Fibroblast of villous mesenchyme (primary cell): ENCODE results near the gene DEDD2. TPM values are rescaled to one million over a fixed set of nuclear protein-coding genes. Genes with fewer than 3 reads are reported as not detected.

ENCODE experiments used
- DNase-seq: peaks from one replicate; pipeline ENCODE4 v3.0.0-alpha.2; 2010; ENCODE audit warnings: low read depth
- H3K4me3 ChIP-seq: 2 replicates; pipeline ENCODE4 v1.5.1; 2011; ENCODE audit warnings: low read depth, mild to moderate bottlenecking, low read length
- total RNA-seq: library from RNA; depleted of rRNA; stranded (reverse); fragments of >200 nt; gene quantifications from 2 replicates; pipeline ENCODE4 v1.2.3, GENCODE V29; 2012
- TF ChIP-seq, protein P1 (sequence below): IDR thresholded peaks from 2 replicates; pipeline ENCODE4 v1.5.1; 2012; ENCODE audit warnings: low read depth, mild to moderate bottlenecking, low read length; ENCODE audit not compliant: insufficient read depth

DEDD2 gene
- total RNA-seq, 1 donor: 15.1 TPM

DNA sequence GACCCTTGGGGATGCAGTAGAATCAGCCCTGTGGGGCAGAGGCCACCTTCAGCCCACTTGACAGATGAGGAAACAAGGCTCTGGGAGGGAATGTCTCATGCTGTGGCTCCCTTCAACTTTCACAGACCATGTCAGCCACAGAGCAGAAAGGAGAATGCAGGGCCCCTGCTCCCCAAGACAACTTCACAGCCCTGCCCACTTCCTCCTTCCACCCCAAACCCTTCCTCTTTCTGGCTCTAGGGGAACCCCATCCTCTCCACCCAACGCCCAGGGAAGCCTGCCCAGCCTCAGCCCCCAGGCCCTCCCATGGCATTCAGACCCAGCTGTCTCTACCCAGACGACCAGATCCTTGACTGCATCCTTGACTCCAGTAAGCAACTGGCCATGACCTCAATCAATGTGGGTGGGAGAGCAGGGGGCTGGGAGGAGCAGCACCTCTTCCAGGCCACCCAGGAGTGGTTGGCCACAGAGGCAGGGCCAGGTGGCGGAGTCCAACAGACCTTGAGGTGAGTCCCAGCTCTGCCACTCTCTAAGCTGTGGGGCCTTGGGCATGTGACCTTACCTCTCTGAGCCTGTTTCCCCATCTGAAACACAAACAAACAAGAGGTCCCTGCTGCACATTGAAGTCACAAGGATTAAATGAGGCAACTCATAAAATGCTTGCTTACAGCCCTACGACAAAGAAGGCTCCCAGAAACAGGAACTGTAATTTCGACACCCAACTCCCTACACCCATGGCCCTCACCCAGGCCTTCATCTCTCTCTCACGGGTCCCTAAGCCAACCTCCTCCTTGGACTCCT is 15.8 kb downstream of the DEDD2 start:
- no peak for DNase-seq
- H3K4me3 ChIP-seq: no peak overlapping the region
- TF ChIP-seq, protein P1, sequence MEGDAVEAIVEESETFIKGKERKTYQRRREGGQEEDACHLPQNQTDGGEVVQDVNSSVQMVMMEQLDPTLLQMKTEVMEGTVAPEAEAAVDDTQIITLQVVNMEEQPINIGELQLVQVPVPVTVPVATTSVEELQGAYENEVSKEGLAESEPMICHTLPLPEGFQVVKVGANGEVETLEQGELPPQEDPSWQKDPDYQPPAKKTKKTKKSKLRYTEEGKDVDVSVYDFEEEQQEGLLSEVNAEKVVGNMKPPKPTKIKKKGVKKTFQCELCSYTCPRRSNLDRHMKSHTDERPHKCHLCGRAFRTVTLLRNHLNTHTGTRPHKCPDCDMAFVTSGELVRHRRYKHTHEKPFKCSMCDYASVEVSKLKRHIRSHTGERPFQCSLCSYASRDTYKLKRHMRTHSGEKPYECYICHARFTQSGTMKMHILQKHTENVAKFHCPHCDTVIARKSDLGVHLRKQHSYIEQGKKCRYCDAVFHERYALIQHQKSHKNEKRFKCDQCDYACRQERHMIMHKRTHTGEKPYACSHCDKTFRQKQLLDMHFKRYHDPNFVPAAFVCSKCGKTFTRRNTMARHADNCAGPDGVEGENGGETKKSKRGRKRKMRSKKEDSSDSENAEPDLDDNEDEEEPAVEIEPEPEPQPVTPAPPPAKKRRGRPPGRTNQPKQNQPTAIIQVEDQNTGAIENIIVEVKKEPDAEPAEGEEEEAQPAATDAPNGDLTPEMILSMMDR: no peak

DNA sequence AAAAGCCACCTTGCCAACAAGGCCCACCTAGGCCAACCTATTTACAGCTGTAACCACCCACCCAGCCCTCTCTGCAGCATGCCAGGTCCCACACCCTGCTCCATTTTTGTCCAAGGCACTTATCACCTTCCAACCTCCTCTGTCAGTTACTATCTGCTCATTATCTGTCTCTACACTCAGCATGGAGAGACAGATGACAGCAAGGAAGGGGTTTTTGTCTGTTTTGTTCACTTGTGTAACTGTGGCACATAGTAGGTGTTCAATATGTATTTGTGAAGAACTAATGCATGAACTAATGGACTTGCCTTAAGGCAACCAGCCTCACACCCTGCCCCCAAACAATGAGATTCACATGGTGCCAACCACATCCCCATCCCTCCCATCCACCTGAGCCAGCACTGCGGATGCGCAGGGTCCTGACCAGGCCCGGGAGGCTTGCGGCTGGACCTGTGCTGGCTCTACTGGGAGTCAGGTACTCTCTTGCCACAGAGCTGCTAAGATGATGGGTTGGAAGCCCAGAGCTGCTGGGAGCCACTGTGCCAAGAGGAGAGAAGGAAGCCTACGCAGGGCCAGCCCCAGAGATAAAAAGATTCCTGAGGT is 17.3 kb downstream of the DEDD2 start:
- no peak for DNase-seq
- no peak overlapping the region for H3K4me3 ChIP-seq
- TF ChIP-seq, protein P1: no peak

DNA sequence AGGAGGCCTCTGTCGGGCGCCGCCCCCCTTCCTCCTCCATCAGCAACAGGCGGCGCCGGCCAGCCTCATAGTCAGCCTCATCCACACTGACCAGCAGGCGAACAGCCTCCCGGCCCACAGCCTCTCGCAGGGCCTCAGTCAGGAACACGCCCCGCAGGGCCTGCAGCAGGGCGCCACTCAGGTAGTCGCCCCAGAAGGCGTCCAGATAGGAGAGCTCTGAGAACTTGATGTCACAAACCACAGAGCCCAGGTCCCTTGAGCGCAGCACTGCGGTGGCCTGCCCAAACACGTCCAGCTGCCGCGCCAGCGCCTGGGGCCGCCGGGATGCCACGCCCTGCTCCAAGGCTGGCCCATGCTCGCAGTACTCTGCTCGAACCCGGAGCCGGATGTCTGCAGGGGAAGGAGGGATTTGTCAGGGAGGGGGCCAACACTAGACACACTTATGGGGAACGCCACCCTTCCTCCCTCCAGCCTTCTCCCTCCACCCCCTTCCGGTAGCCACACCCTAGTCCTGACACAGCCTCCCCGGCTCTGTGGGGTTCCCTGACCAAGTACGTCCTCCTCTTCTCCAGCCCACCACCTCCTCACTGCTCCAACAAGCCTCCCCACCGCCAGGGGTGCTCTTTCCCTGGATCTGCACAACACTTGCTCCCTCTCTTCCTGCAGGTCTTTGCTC is 17.9 kb downstream of the DEDD2 start:
- TF ChIP-seq, protein P1: no peak
- H3K4me3 ChIP-seq: no peak overlapping the region
- DNase-seq: no peak

DNA sequence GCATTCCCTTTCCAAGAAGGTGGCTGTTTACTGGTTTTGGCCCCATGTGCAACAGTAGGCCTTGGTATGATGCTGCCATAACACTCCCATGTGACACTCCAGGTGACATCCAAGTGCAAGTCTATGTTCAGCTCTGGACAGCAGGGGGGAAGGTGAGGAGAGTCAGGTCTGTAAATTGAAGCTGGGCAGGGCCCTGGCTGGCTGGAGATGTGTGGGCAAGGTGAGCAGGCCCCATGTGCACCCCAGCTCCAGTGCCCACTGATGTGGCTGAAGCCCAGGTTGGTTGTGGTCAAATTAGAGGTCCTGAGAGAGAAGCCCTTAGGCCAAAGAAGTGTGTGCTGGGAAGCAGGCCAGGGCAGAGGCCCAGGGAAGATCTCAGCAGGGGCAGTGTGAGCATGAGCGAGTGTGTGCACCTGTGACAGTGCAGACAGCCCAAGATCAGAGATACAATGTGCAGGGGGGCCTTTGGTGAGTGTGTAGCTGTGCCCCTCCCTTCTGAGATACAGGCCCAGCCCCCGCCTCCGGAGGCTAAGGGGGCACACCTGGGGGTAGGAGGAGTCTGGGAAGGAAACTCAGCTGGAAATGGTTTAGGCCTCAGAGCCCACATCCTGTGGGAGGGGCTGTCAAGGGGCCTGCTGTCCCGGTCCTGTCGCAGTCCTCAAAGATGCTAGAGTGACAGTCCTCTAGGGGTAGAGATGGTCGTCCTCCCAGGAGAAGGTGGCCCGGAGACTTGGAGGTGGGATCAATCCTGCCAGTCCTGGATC is 18.6 kb downstream of the DEDD2 start:
- DNase-seq: no peak
- TF ChIP-seq, protein P1: no peak
- H3K4me3 ChIP-seq: no peak overlapping the region

DNA sequence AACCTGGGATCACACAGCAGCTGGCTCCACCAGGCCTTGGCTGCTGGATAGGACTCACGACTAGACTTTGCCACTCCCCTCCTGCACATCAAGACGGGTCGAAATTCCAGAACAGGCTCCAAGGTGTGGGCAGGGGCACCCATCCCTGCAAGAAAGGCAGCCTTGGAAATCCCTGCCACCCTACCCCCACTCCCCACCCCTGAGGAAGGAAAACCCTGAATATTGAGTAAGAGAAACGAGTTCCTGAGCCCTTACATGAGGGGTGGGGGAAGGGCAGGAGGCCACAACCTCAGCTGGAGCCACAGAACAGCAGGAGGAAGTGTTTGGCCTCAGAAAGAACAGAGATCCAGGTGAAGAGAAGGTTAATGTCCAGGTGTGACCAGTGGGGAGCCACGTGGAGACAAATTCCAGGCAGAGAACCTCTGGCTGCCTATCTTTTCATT is 20.1 kb downstream of the DEDD2 start:
- DNase-seq: no peak
- no peak overlapping the region for H3K4me3 ChIP-seq
- TF ChIP-seq, protein P1: no peak
